OCI-LY1 (cell line): ENCODE measurements around the gene RNF138.
"Not testable (repeated sequence)": the region's sequence is repeated elsewhere in the genome, so short reads cannot be mapped to it uniquely, and the experiment has no call there.

Experiments
- H2AFZ ChIP-seq: fragments of 200-600 bp; sonication (generic), shearing (Covaris generic); 2 replicates; pipeline ENCODE4 v1.6.0; 2014; ENCODE audit warnings: antibody characterized with exemption, mild to moderate bottlenecking, low read length
- H3F3A ChIP-seq: fragments of 200-600 bp; sonication (generic), shearing (Covaris generic); 2 replicates; pipeline ENCODE4 v1.6.0; 2014; ENCODE audit warnings: mild to moderate bottlenecking, antibody characterized with exemption, low read length, moderate library complexity; ENCODE audit not compliant: insufficient read depth
- H3K27ac ChIP-seq: fragments of 200-600 bp; sonication (generic); 2 replicates; pipeline ENCODE4 v1.5.1; 2014; ENCODE audit warnings: low read length, mixed run types, mild to moderate bottlenecking, low read depth; ENCODE audit not compliant: poor library complexity, severe bottlenecking
- H3K27me3 ChIP-seq: fragments of 200-600 bp; sonication (generic); 2 replicates; pipeline ENCODE4 v1.6.0; 2014; ENCODE audit warnings: antibody characterized with exemption, mild to moderate bottlenecking, low read length, moderate library complexity; ENCODE audit not compliant: insufficient read depth
- H3K36me3 ChIP-seq: fragments of 200-600 bp; sonication (generic); 2 replicates; pipeline ENCODE4 v1.6.1; 2014; ENCODE audit warnings: mild to moderate bottlenecking, antibody characterized with exemption, low read length, moderate library complexity, mixed read lengths; ENCODE audit not compliant: insufficient read depth
- H3K4me1 ChIP-seq: fragments of 200-600 bp; sonication (generic); 2 replicates; pipeline ENCODE4 v1.5.1; 2014; ENCODE audit warnings: mild to moderate bottlenecking, low read length, moderate library complexity; ENCODE audit not compliant: insufficient read depth, severe bottlenecking
- H3K4me2 ChIP-seq: fragments of 200-600 bp; sonication (generic), shearing (Covaris generic); 2 replicates; pipeline ENCODE4 v1.6.1; 2014; ENCODE audit warnings: low read length
- H3K4me3 ChIP-seq: fragments of 200-600 bp; sonication (generic); 2 replicates; pipeline ENCODE4 v1.5.1; 2014; ENCODE audit warnings: low read length, low read depth, mild to moderate bottlenecking, mixed read lengths; ENCODE audit not compliant: poor library complexity, severe bottlenecking
- H3K79me2 ChIP-seq: fragments of 200-600 bp; shearing (Covaris generic); 2 replicates; pipeline ENCODE4 v1.6.1; 2016; ENCODE audit warnings: mixed run types, low read length, mixed read lengths; ENCODE audit not compliant: insufficient read depth
- H3K9ac ChIP-seq: fragments of 200-600 bp; sonication (generic), shearing (Covaris generic); 2 replicates; pipeline ENCODE4 v1.6.1; 2014; ENCODE audit warnings: mild to moderate bottlenecking, low read length, mixed read lengths
- H3K9me2 ChIP-seq: fragments of 200-600 bp; sonication (generic), shearing (Covaris generic); 2 replicates; pipeline ENCODE4 v1.6.1; 2014; ENCODE audit warnings: low read depth, mild to moderate bottlenecking, low read length, mixed read lengths
- H3K9me3 ChIP-seq: fragments of 200-600 bp; shearing (Covaris generic); 2 replicates; pipeline ENCODE4 v1.6.1; 2014; ENCODE audit warnings: low read length, mixed read lengths
- H4K20me1 ChIP-seq: fragments of 200-600 bp; sonication (generic), shearing (Covaris generic); 2 replicates; pipeline ENCODE4 v1.6.0; 2016; ENCODE audit warnings: mild to moderate bottlenecking, low read length; ENCODE audit not compliant: insufficient read depth
- CTCF ChIP-seq: fragments of 200-600 bp; sonication (generic), shearing (Covaris generic); IDR thresholded peaks from 2 replicates; pipeline ENCODE4 v1.5.1; 2017; ENCODE audit warnings: mild to moderate bottlenecking, antibody characterized with exemption, low read length, moderate library complexity, mixed read lengths
- EZH2 ChIP-seq: fragments of 200-600 bp; sonication (generic), shearing (Covaris generic); IDR thresholded peaks from 2 replicates; pipeline ENCODE4 v1.8.0; 2017; ENCODE audit warnings: borderline replicate concordance, mixed run types, mild to moderate bottlenecking, antibody characterized with exemption, low read length, moderate library complexity, mixed read lengths

The RNF138 gene

GRCh38 chr18:32174719-32175118 is 83.0 kb downstream of the RNF138 start:
- H3K4me3 ChIP-seq: no peak overlapping the region
- H3K79me2 ChIP-seq: no peaks in the 10 kb centered on the region
- no peaks in the 10 kb centered on the region for H3K36me3 ChIP-seq
- H3F3A ChIP-seq: no peaks in the 10 kb centered on the region
- H3K9me2 ChIP-seq: no peaks in the 10 kb centered on the region
- H2AFZ ChIP-seq: no peak overlapping the region
- H3K9ac ChIP-seq: no peak overlapping the region
- no peaks in the 10 kb centered on the region for H3K9me3 ChIP-seq
- no peaks in the 10 kb centered on the region for H3K27me3 ChIP-seq
- TF ChIP-seq EZH2 (no peak), CTCF (no peak)
- no peaks in the 10 kb centered on the region for H3K4me1 ChIP-seq
- H3K4me2 ChIP-seq: no peak overlapping the region
- H3K27ac ChIP-seq: no peak overlapping the region
- H4K20me1 ChIP-seq: no peaks in the 10 kb centered on the region

GRCh38 chr18:32175265-32175664 is 83.6 kb downstream of the RNF138 start:
- Histone ChIP-seq H3K4me3 (no peak overlapping the region), H3K4me2 (no peak overlapping the region), H3K9me2 (no peaks in the 10 kb centered on the region), H3F3A (no peaks in the 10 kb centered on the region), H3K27me3 (no peaks in the 10 kb centered on the region), H3K9me3 (no peaks in the 10 kb centered on the region), H3K27ac (no peak overlapping the region), H3K79me2 (no peaks in the 10 kb centered on the region), H4K20me1 (no peaks in the 10 kb centered on the region), H3K36me3 (no peaks in the 10 kb centered on the region), H3K9ac (no peak overlapping the region), H3K4me1 (no peaks in the 10 kb centered on the region), H2AFZ (no peak overlapping the region)
- TF ChIP-seq CTCF: no peak
- TF ChIP-seq EZH2: no peak

- not testable (repeated sequence) for H3K27me3 ChIP-seq, H3K4me3 ChIP-seq, H3K9me3 ChIP-seq, H3K79me2 ChIP-seq, H3F3A ChIP-seq, H2AFZ ChIP-seq, H3K36me3 ChIP-seq, H3K4me1 ChIP-seq, H3K4me2 ChIP-seq, H3K27ac ChIP-seq, H3K9me2 ChIP-seq, H3K9ac ChIP-seq, H4K20me1 ChIP-seq
Measured at GRCh38 chr18:32176745-32177144, 85.1 kb downstream of the RNF138 start.

DNA sequence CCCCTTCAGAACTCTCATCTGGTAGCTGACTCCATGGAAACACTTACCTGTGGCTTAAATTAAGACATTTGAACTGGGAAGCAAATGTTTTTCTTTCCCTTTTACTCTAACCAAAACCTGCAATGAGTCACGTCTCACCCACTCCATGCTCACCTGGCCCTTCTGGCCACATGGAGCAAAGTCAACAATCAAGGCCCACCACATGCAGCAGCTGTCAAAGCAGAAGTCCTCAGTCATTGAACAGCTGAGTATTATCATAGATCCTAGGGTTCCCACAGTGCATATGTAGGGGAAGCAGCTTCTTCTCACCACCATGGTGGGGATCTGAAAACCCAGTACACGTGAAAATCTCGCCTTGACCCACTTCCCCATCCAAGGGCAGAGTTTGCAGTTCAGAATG is 85.9 kb downstream of the RNF138 start:
- H2AFZ ChIP-seq: no peak overlapping the region
- H4K20me1 ChIP-seq: no peaks in the 10 kb centered on the region
- H3F3A ChIP-seq: no peaks in the 10 kb centered on the region
- no peak overlapping the region for H3K27ac ChIP-seq
- H3K4me1 ChIP-seq: no peaks in the 10 kb centered on the region
- no peaks in the 10 kb centered on the region for H3K79me2 ChIP-seq
- no peaks in the 10 kb centered on the region for H3K9me3 ChIP-seq
- no peaks in the 10 kb centered on the region for H3K36me3 ChIP-seq
- no peaks in the 10 kb centered on the region for H3K9me2 ChIP-seq
- no peak overlapping the region for H3K4me2 ChIP-seq
- H3K27me3 ChIP-seq: no peaks in the 10 kb centered on the region
- TF ChIP-seq EZH2 (no peak), CTCF (no peak)
- H3K4me3 ChIP-seq: no peak overlapping the region
- no peak overlapping the region for H3K9ac ChIP-seq
